HG03280 (cell line): Measurements from ENCODE around the gene SNX11.

Experiments used
- ATAC-seq: cut with Tn5 transposase; IDR thresholded peaks from one replicate; pipeline ENCODE4 v1.9.1; 2021; ENCODE audit warnings: mild to moderate bottlenecking, moderate library complexity; ENCODE audit not compliant: unreplicated experiment

SNX11 gene

DNA sequence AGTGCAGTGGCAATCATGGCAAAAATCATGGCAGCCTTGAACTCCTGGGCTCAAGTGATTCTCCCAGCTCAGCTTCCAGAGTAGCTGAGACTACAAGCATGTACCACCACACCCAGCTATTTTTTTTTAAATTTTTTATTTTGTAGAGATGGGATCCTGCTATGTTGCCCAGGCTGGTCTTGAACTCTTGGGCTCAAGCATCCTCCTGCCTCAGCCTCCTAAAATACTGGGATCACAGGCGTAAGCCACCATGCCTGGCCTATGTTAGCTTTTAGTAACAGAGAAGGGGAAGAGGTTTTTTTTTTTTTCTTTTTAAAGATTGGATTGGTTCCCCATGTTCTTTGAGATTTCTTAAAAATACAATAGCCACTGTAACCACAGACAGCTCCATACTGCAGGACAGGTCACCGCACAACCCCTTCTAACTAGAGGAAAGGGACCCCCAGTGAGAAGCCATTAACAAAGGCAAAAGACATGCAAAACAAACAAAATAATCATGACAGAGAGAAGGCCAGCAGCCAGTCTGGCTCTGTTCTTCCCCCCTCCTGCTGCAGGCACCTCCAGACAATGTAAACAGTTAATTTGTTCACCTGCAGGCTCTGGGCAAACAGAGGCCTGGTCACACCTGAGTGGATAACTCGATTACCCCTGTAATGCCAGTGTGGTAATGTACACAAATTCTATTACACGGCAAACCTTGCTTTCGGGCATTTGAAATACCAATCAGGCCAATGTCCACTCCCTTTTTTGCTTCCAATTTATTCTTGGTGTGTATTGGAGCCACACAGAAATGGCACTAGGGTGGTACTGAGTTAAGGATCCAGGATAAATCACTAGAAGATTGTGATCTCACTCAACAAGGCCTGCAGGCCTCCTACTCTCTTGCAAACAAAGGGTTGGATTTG lies 52.9 kb downstream of the SNX11 start:
- ATAC-seq: no peak

DNA sequence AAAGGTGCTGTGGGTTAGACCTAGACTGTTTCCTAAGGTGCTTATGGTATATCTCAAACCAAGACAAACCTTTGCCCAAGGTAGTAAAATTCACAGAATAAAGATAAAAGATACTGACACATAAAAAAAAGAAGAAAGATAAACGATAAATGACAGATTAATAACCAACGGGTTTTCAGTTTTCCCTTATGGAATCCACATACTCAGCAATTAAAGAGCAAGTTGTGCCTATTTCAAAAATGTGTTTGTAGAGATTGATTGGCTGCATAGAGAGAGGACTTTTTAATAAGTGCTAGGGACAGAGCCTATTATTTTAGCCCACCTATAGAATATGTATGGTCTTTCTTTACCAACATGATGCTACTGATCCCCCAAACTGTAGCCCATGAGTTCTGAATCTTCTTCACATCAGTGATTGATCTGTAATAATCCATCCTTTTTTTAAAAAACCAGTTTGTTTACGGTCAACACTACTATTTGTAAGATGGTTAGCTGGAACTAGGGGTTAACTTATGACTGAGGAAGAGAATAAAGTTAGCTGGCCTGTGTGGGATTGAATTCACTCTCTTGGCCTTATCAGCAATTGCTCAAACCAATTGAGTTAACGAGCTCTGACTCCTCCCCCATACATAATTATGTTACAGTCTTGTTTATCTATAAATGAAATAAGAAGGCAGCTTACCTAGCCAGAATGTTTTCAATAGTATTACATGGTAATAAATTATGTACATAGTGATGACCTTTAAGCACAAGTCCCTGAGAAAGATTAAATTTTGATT lies 53.8 kb downstream of the SNX11 start:
- no peak for ATAC-seq

GRCh38 chr17:48162306-48162934 lies 54.9 kb downstream of the SNX11 start:
- ATAC-seq: no peak

DNA sequence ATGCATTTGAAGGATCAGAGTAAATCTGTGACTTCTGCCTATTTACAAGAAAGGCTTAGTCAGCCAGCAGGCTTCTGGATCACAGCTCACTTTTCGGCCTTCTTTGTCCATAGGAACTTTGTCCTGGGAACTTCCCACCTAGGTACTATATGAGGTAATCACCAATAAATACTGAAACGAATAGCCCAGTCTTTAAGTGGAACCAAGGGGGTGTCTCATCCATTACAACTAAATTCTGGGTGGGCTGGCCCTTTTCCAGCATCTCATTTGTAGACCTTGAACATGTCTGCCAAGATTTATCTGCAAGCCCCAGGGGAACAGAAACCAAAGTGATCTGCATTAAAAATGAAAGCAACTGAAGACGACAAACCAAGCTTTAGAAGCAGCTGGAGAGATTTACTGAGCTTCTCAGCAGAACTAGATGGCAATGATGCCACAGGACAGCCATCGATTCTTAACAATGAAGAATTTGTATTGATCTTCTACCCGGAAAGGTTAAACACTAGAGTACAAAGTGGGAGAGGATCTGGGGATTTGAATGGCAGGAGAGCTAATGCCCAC lies 55.5 kb downstream of the SNX11 start:
- no peak for ATAC-seq

GRCh38 chr17:48163809-48164208 lies 56.2 kb downstream of the SNX11 start:
- ATAC-seq: no peak

- no peak for ATAC-seq
These were observed 62.4 kb downstream of the SNX11 start for GRCh38 chr17:48169926-48170325.
